ENCODE data around the gene BTBD9. TPM values are rescaled to one million over a fixed set of nuclear protein-coding genes. Genes with fewer than 3 reads are reported as not detected.

The BTBD9 gene
- total and polyA plus RNA-seq, 9 of the 15 experiments (the other 6 are each of a cell fraction or from before 2014, with no cell fraction given): 0.08 to 1.6 (median 0.58) TPM

- CTCF ChIA-PET (ENCODE audit: low intra/inter-chr PET ratio): no interaction called here
- intact Hi-C loops (cut with micrococcal nuclease): no loop called here
Measured at GRCh38 chr6:38152620-38153019, 487.1 kb downstream of the BTBD9 start.

More at GRCh38 chr6:38152620-38153019, 487.1 kb downstream of the BTBD9 start:
- H3K9me3 ChIP-seq (replicated peaks; ENCODE audit: control insufficient read depth, insufficient read depth, low read depth, low read length): no peaks in the 10 kb centered on the region
- H3K4me2 ChIP-seq (ENCODE audit: insufficient read depth, low read length): no peak overlapping the region
- no peaks in the 10 kb centered on the region for H3K9me1 ChIP-seq (ENCODE audit: control insufficient read depth, insufficient read depth, low read length)
- no peak overlapping the region for H2AFZ ChIP-seq (ENCODE audit: low read depth, low read length)
- in situ Hi-C loops (cut with MboI): no loop called here
- no TSS peak for BruUV-seq (replicated peaks)
- 53% methylated on average over 8 of the region's 8 CpGs for WGBS (ENCODE audit: insufficient coverage, low coverage, missing lambda C conversion rate)
- H3K9ac ChIP-seq (ENCODE audit: insufficient read depth in 1 of 2, low read depth in 2 of 2, low read length in 2 of 2): no peak overlapping the region
- FAIRE-seq (no peak), ATAC-seq (no peak), DNase-seq (ENCODE audit: extremely low read depth in 1 of 4, low spot score in 3 of 4) (no peak)
- H3K27me3 ChIP-seq (ENCODE audit: control insufficient read depth in 2 of 2, insufficient read depth in 2 of 2, low read length in 2 of 2): no peaks in the 10 kb centered on the region
- H3K4me1 ChIP-seq (replicated peaks in 1 of 2; ENCODE audit: control insufficient read depth in 2 of 2, insufficient read depth in 2 of 2, low read length in 2 of 2): no peaks in the 10 kb centered on the region; a peak in 1 of 5 replicates
- H4K20me1 ChIP-seq (replicated peaks; ENCODE audit: control insufficient read depth, insufficient read depth, low read length): peaks cover 15% of the 10 kb centered on the region
- H3K4me3 ChIP-seq: no peak overlapping the region
- TF ChIP-seq HLTF (IDR thresholded peaks at IDR 0.05): no peak
- TF ChIP-seq ZNF175 (CRISPR knock-in tag; IDR thresholded peaks at IDR 0.05; ENCODE audit: low read depth): no peak
- no peak for TF ChIP-seq ATF3 (IDR thresholded peaks at IDR 0.05)
- no peak for TF ChIP-seq ATF3 (CRISPR knock-in tag; conservative IDR thresholded peaks at IDR 0.05)
- TF ChIP-seq FIP1L1 (IDR thresholded peaks at IDR 0.05; ENCODE audit: low read depth, low read length, poor library complexity, severe bottlenecking): no peak
- no peak for TF ChIP-seq NFIX (CRISPR knock-in tag; IDR thresholded peaks at IDR 0.05; ENCODE audit: low read depth)
- TF ChIP-seq CLOCK (CRISPR knock-in tag; IDR thresholded peaks at IDR 0.05; ENCODE audit: borderline replicate concordance): no peak
- no peak for TF ChIP-seq ESRRB (CRISPR knock-in tag; IDR thresholded peaks at IDR 0.05; ENCODE audit: borderline replicate concordance)
- H3K27ac ChIP-seq (ENCODE audit: extremely low read depth, low read depth, low read length): no peak overlapping the region
- no peaks in the 10 kb centered on the region for H3K79me2 ChIP-seq (ENCODE audit: control insufficient read depth, insufficient read depth, low read length)
- no peaks in the 10 kb centered on the region for H3K36me3 ChIP-seq (ENCODE audit: control insufficient read depth, insufficient read depth, low read length)
- POLR2A ChIA-PET: interaction anchor here (0.6 kb wide), 1 partner anchor 28 kb away, joined by 3 read pairs; no protein-coding TSS in a partner anchor
